ENCODE results near the gene PGAM2. TPM values are rescaled to one million over a fixed set of nuclear protein-coding genes. Genes with fewer than 3 reads are reported as not detected.
A peak's percentile ranks its signal among the peaks of the same experiment; 100 is the strongest.
"Not testable (repeated sequence)": the region's sequence is repeated elsewhere in the genome, so short reads cannot be mapped to it uniquely, and the experiment has no call there.

Gene PGAM2
- total RNA-seq, 1 donor = 0.81 TPM

- DNase-seq (ENCODE audit: low read depth in 2 of 3, low spot score in 2 of 3) = no peak
Observed at GRCh38 chr7:44056681-44057080, 8.7 kb downstream of the PGAM2 start.

- DNase-seq (ENCODE audit: low read depth in 2 of 3, low spot score in 2 of 3) = no peak
Observed at GRCh38 chr7:44052771-44053365, 12.5 kb downstream of the PGAM2 start.

- no peak for DNase-seq (ENCODE audit: low read depth in 2 of 3, low spot score in 2 of 3)
Observed at GRCh38 chr7:44051611-44052220, 13.7 kb downstream of the PGAM2 start.

- DNase-seq (ENCODE audit: low read depth in 2 of 3, low spot score in 2 of 3) = no peak
Observed at GRCh38 chr7:44050915-44051560, 14.3 kb downstream of the PGAM2 start.

GRCh38 chr7:44050121-44050914 lies 15.0 kb downstream of the PGAM2 start:
- no peak for DNase-seq (ENCODE audit: low read depth in 2 of 3, low spot score in 2 of 3)

- DNase-seq (ENCODE audit: low read depth in 2 of 3, low spot score in 2 of 3) = no peak
Observed at GRCh38 chr7:44048031-44048795, 17.2 kb downstream of the PGAM2 start.

- DNase-seq (ENCODE audit: low read depth in 2 of 3, low spot score in 2 of 3) = peak in 2 of 3 donors; percentile 47 to 58
Observed at GRCh38 chr7:44046321-44047061, 18.9 kb downstream of the PGAM2 start.

- no peak for DNase-seq (ENCODE audit: low read depth in 2 of 3, low spot score in 2 of 3)
Observed at GRCh38 chr7:44045226-44046014, 19.9 kb downstream of the PGAM2 start.

- peak; percentile 63 to 80 (median 78) for DNase-seq (ENCODE audit: low read depth in 2 of 3, low spot score in 2 of 3)
Observed at GRCh38 chr7:44044315-44045225, 20.8 kb downstream of the PGAM2 start, which contains the start of gene DBNL. Gene DBNL, plus strand, starts transcription at chr7:44044702. Its CDS starts 36 bp downstream, at chr7:44044738.

- no peak for DNase-seq (ENCODE audit: low read depth in 2 of 3, low spot score in 2 of 3)
Observed at GRCh38 chr7:44043902-44044301, 21.5 kb downstream of the PGAM2 start.

GRCh38 chr7:44042221-44042620 lies 23.1 kb downstream of the PGAM2 start:
- DNase-seq (ENCODE audit: low read depth in 2 of 3, low spot score in 2 of 3) = no peak

- DNase-seq (ENCODE audit: low read depth in 2 of 3, low spot score in 2 of 3) = peak; percentile 40 to 48 (median 48)
Observed at GRCh38 chr7:44040493-44040891, 24.9 kb downstream of the PGAM2 start.

- not testable (repeated sequence) for DNase-seq (ENCODE audit: low read depth in 2 of 3, low spot score in 2 of 3)
Observed at GRCh38 chr7:44039800-44040492, 25.4 kb downstream of the PGAM2 start.

- DNase-seq (ENCODE audit: low read depth in 2 of 3, low spot score in 2 of 3) = peak; percentile 37 to 91 (median 85)
Observed at GRCh38 chr7:44038961-44039558, 26.3 kb downstream of the PGAM2 start.

- not testable (repeated sequence) for DNase-seq (ENCODE audit: low read depth in 2 of 3, low spot score in 2 of 3)
Observed at GRCh38 chr7:44038553-44038952, 26.8 kb downstream of the PGAM2 start.

- not testable (repeated sequence) for DNase-seq (ENCODE audit: low read depth in 2 of 3, low spot score in 2 of 3)
Observed at GRCh38 chr7:44037951-44038350, 27.4 kb downstream of the PGAM2 start.

GRCh38 chr7:44036364-44036763 lies 29.0 kb downstream of the PGAM2 start:
- not testable (repeated sequence) for DNase-seq (ENCODE audit: low read depth in 2 of 3, low spot score in 2 of 3)
